H1 (cell line): ENCODE data around the gene MCF2L2. TPM values are rescaled to one million over a fixed set of nuclear protein-coding genes. Genes with fewer than 3 reads are reported as not detected.

Experiments used
- CHD1 ChIP-seq: IDR thresholded peaks from 2 replicates; pipeline ENCODE4 v1.6.1; 2012; ENCODE audit warnings: low read depth, low read length, improper control_type of control experiment
- EZH2 ChIP-seq: fragments of 200-600 bp; sonication (generic); IDR thresholded peaks from 2 replicates; pipeline ENCODE4 v1.7.1; 2012; ENCODE audit warnings: low read depth, mild to moderate bottlenecking, moderate library complexity, low read length, inconsistent platforms; ENCODE audit not compliant: severe bottlenecking
- JUND ChIP-seq: IDR thresholded peaks from 2 replicates; pipeline ENCODE4 v1.6.1; 2011; ENCODE audit warnings: mild to moderate bottlenecking, improper control_type of control experiment, low read length
- NRF1 ChIP-seq: IDR thresholded peaks from 2 replicates; pipeline ENCODE4 v1.6.1; 2011; ENCODE audit warnings: mild to moderate bottlenecking, low read depth, low read length, improper control_type of control experiment
- POU5F1 ChIP-seq: IDR thresholded peaks from 2 replicates; pipeline ENCODE4 v1.6.1; 2011; ENCODE audit warnings: low read depth, mild to moderate bottlenecking, low read length, moderate library complexity
- SRF ChIP-seq: IDR thresholded peaks from 2 replicates; pipeline ENCODE4 v1.6.1; 2011; ENCODE audit warnings: mild to moderate bottlenecking, low read depth, low read length, moderate library complexity
- TAF7 ChIP-seq: optimal IDR thresholded peaks from 2 replicates; pipeline ENCODE3; 2011; ENCODE audit warnings: low read depth, mild to moderate bottlenecking, inconsistent platforms, low read length, moderate library complexity, borderline replicate concordance
- TBP ChIP-seq: IDR thresholded peaks from 2 replicates; pipeline ENCODE4 v1.6.1; 2011; ENCODE audit warnings: low read depth, low read length, improper control_type of control experiment
- TEAD4 ChIP-seq: IDR thresholded peaks from 2 replicates; pipeline ENCODE4 v1.6.1; 2012; ENCODE audit warnings: low read depth, low read length, inconsistent platforms, mixed read lengths
- polyA plus RNA-seq, 7 experiments: library from polyadenylated mRNA; depleted of rRNA in 3 of 7; stranded (reverse) in 5 of 7; unstranded in 2 of 7; fragments of >200 nt in 5 of 7; fragments of 200-250 nt in 2 of 7; gene quantifications; 1 replicate in 5 of 7; 2 replicates in 1 of 7; 4 replicates in 1 of 7; pipeline versions ENCODE4 v1.2.1 to v1.2.3, GENCODE V29; 2011 to 2013; ENCODE audit warnings: missing spikeins in 2 of 7, mixed read lengths in 2 of 7
- total RNA-seq: library from RNA; stranded (reverse); fragmentation: NEBNext Ultra II Directional; extraction: Animal tissue kit (Norgen Biotek cat#: 25700); gene quantifications from 2 replicates; pipeline ENCODE4 v1.2.1, GENCODE V29; 2021

Gene MCF2L2
- total and polyA plus RNA-seq, 2 of the 8 experiments (the other 6 are each of a cell fraction or from before 2014, with no cell fraction given): 4.1 to 13.7 TPM

DNA sequence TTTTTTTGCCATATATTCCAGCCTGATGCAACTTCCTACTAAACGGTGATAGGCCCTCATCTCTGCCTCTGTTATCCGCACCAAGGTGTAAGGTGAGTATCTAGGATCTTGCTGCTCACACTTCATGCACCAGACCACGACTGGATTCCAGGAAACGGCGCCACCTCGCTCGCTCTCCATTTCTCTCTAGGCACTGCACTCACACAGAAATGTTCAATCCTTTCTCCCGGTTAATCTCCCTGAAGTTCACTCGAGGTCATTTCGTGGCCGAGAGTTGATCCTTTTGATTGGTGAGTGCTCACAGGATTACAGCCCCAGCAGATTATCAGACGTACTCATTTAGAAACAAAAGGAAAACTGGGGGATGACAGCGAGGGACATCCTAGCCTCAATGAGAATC is 28.1 kb downstream of the MCF2L2 start (continued):
- TF ChIP-seq JUND (no peak), SRF (no peak), TBP (no peak), POU5F1 (no peak), EZH2 (no peak), CHD1 (no peak), TEAD4 (no peak), TAF7 (no peak), NRF1 (no peak)
